ENCODE data around the gene MCC.

MCC gene

DNA sequence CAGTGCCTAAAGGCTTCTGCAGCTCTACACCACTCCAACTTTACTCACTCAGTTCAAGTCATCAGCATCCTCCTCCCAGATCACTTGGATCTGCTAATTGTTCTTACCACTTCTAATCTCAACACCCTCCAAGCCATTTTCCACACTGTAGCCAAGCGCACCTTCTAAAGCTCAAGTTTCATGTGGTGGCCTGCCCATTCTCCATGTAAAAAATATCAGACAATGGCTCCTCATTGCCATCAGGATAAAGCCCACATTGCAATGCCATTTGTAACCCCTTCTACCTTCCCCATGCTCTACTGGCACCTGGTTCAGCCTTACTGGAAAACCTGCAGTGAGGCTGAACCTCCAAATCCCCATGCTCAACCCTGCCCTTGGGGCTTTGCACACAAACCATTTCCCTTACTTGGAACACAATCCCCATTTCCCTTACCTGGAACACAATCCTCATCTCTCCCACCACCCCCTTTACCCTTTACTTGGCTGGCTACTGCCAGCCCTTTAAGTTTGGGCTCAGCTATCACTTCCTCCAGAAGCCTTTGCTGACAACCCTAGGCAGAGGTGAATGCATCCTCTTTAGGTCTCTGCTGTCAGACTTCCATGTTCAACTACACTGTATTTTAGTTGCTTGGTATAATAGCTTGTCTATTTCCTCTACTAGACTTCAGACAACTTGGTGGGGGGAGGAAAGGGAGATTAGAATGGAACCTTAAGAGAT lies 273.5 kb downstream of the MCC start:
- Histone ChIP-seq H3K36me3 (ENCODE audit: control insufficient read depth, insufficient read depth, low read length) (no peaks in the 10 kb centered on the region), H3K4me1 (ENCODE audit: control insufficient read depth, low read depth, low read length) (peaks cover 42% of the 10 kb centered on the region), H3K79me2 (ENCODE audit: control insufficient read depth, insufficient read depth, low read length) (peaks cover 34% of the 10 kb centered on the region), H2BK15ac (replicated peaks; ENCODE audit: low read depth) (no peak overlapping the region), H4K8ac (ENCODE audit: low read depth, low read length) (no peak overlapping the region), H3K27ac (ENCODE audit: low read depth, low read length) (no peak overlapping the region), H3K79me1 (ENCODE audit: low read length) (peaks cover 31% of the 10 kb centered on the region), H3K18ac (ENCODE audit: low read length) (peak overlapping the region; percentile 32), H3K9ac (ENCODE audit: low read length) (no peak overlapping the region), H2AK5ac (ENCODE audit: low read length) (no peak overlapping the region), H3K27me3 (ENCODE audit: insufficient read depth, low read length, poor library complexity) (no peaks in the 10 kb centered on the region), H2BK5ac (ENCODE audit: low read length) (peak overlapping the region; percentile 22), H3K23ac (ENCODE audit: low read length) (no peak overlapping the region), H2BK120ac (ENCODE audit: low read depth, low read length) (no peak overlapping the region), H3K56ac (ENCODE audit: low read length) (no peak overlapping the region), H4K5ac (ENCODE audit: low read length) (no peak overlapping the region), H3K4me3 (ENCODE audit: low read length) (no peak overlapping the region), H3K4ac (ENCODE audit: low read depth, low read length) (no peak overlapping the region), H3K4me2 (ENCODE audit: low read length) (no peak overlapping the region)
- WGBS (ENCODE audit: extremely low coverage, insufficient coverage, low lambda C conversion rate): no CpG with 5 or more reads among the region's 1 CpG
- DNase-seq: peak; percentile 65

- no peak overlapping the region for H2BK15ac ChIP-seq (replicated peaks; ENCODE audit: low read depth)
- no peak overlapping the region for H2BK120ac ChIP-seq (ENCODE audit: low read depth, low read length)
- no peaks in the 10 kb centered on the region for H3K36me3 ChIP-seq (ENCODE audit: control insufficient read depth, insufficient read depth, low read length)
- no peaks in the 10 kb centered on the region for H3K27me3 ChIP-seq (ENCODE audit: insufficient read depth, low read length, poor library complexity)
- H2AK5ac ChIP-seq (ENCODE audit: low read length): peak overlapping the region; percentile 57
- H3K4me3 ChIP-seq (ENCODE audit: low read length): no peak overlapping the region
- peak overlapping the region; percentile 63 for H3K56ac ChIP-seq (ENCODE audit: low read length)
- H3K23ac ChIP-seq (ENCODE audit: low read length): no peak overlapping the region
- peaks cover 40% of the 10 kb centered on the region for H3K4me1 ChIP-seq (ENCODE audit: control insufficient read depth, low read depth, low read length)
- no CpG with 5 or more reads among the region's 14 CpGs for WGBS (ENCODE audit: extremely low coverage, insufficient coverage, low lambda C conversion rate)
- no peak overlapping the region for H3K4me2 ChIP-seq (ENCODE audit: low read length)
- no peak overlapping the region for H3K27ac ChIP-seq (ENCODE audit: low read depth, low read length)
- peaks cover 37% of the 10 kb centered on the region for H3K79me2 ChIP-seq (ENCODE audit: control insufficient read depth, insufficient read depth, low read length)
- no peak for DNase-seq
- no peak overlapping the region for H4K5ac ChIP-seq (ENCODE audit: low read length)
- H3K4ac ChIP-seq (ENCODE audit: low read depth, low read length): no peak overlapping the region
- peak overlapping the region; percentile 45 for H2BK5ac ChIP-seq (ENCODE audit: low read length)
- H3K18ac ChIP-seq (ENCODE audit: low read length): peak overlapping the region; percentile 14
- no peak overlapping the region for H3K9ac ChIP-seq (ENCODE audit: low read length)
- H3K79me1 ChIP-seq (ENCODE audit: low read length): peaks cover 28% of the 10 kb centered on the region
- H4K8ac ChIP-seq (ENCODE audit: low read depth, low read length): no peak overlapping the region
Measured at GRCh38 chr5:113213551-113214425, 274.5 kb downstream of the MCC start.

- H3K56ac ChIP-seq (ENCODE audit: low read length): no peak overlapping the region
- peaks cover 39% of the 10 kb centered on the region for H3K79me2 ChIP-seq (ENCODE audit: control insufficient read depth, insufficient read depth, low read length)
- H3K4me3 ChIP-seq (ENCODE audit: low read length): no peak overlapping the region
- no peak overlapping the region for H2BK5ac ChIP-seq (ENCODE audit: low read length)
- peaks cover 40% of the 10 kb centered on the region for H3K4me1 ChIP-seq (ENCODE audit: control insufficient read depth, low read depth, low read length)
- H3K79me1 ChIP-seq (ENCODE audit: low read length): peaks cover 25% of the 10 kb centered on the region
- no peaks in the 10 kb centered on the region for H3K27me3 ChIP-seq (ENCODE audit: insufficient read depth, low read length, poor library complexity)
- no peak overlapping the region for H3K23ac ChIP-seq (ENCODE audit: low read length)
- H3K4me2 ChIP-seq (ENCODE audit: low read length): no peak overlapping the region
- no peak overlapping the region for H2BK120ac ChIP-seq (ENCODE audit: low read depth, low read length)
- H4K8ac ChIP-seq (ENCODE audit: low read depth, low read length): no peak overlapping the region
- no peak overlapping the region for H3K4ac ChIP-seq (ENCODE audit: low read depth, low read length)
- H3K27ac ChIP-seq (ENCODE audit: low read depth, low read length): no peak overlapping the region
- no peak overlapping the region for H3K9ac ChIP-seq (ENCODE audit: low read length)
- no peaks in the 10 kb centered on the region for H3K36me3 ChIP-seq (ENCODE audit: control insufficient read depth, insufficient read depth, low read length)
- no peak for DNase-seq
- H2AK5ac ChIP-seq (ENCODE audit: low read length): no peak overlapping the region
- WGBS (ENCODE audit: extremely low coverage, insufficient coverage, low lambda C conversion rate): no CpG with 5 or more reads among the region's 5 CpGs
- no peak overlapping the region for H4K5ac ChIP-seq (ENCODE audit: low read length)
- H3K18ac ChIP-seq (ENCODE audit: low read length): no peak overlapping the region
- no peak overlapping the region for H2BK15ac ChIP-seq (replicated peaks; ENCODE audit: low read depth)
Measured at GRCh38 chr5:113212244-113212920, 275.9 kb downstream of the MCC start.

DNA sequence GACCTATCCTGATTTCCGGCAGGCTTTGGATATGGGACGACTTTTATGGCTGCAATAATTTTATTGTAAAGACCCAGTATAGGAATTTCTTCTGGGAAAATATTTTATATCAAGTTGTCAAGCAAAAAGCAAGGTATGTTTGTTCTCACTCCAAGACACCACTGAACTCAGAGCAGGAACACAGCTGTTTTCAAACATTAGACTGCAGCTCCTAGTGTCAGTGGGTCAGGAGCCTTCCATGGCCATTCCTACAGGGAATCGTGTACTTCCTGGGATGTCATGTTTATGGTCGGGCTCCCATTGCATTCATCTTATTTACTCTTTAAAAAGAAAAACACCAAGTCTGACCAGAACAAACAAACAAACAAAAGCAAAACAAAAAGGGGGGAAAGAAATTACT lies 278.8 kb downstream of the MCC start:
- Histone ChIP-seq H3K18ac (ENCODE audit: low read length) (no peak overlapping the region), H2BK120ac (ENCODE audit: low read depth, low read length) (no peak overlapping the region), H3K79me2 (ENCODE audit: control insufficient read depth, insufficient read depth, low read length) (peaks cover 47% of the 10 kb centered on the region), H3K4me1 (ENCODE audit: control insufficient read depth, low read depth, low read length) (peaks cover 40% of the 10 kb centered on the region), H3K56ac (ENCODE audit: low read length) (no peak overlapping the region), H2AK5ac (ENCODE audit: low read length) (no peak overlapping the region), H3K36me3 (ENCODE audit: control insufficient read depth, insufficient read depth, low read length) (no peaks in the 10 kb centered on the region), H2BK15ac (replicated peaks; ENCODE audit: low read depth) (no peak overlapping the region), H3K4me2 (ENCODE audit: low read length) (no peak overlapping the region), H3K27ac (ENCODE audit: low read depth, low read length) (no peak overlapping the region), H3K79me1 (ENCODE audit: low read length) (peaks cover 16% of the 10 kb centered on the region), H3K4ac (ENCODE audit: low read depth, low read length) (no peak overlapping the region), H3K4me3 (ENCODE audit: low read length) (no peak overlapping the region), H3K23ac (ENCODE audit: low read length) (no peak overlapping the region), H2BK5ac (ENCODE audit: low read length) (no peak overlapping the region), H4K5ac (ENCODE audit: low read length) (no peak overlapping the region), H3K9ac (ENCODE audit: low read length) (no peak overlapping the region), H4K8ac (ENCODE audit: low read depth, low read length) (no peak overlapping the region), H3K27me3 (ENCODE audit: insufficient read depth, low read length, poor library complexity) (no peaks in the 10 kb centered on the region)
- no CpG with 5 or more reads among the region's 4 CpGs for WGBS (ENCODE audit: extremely low coverage, insufficient coverage, low lambda C conversion rate)
- DNase-seq: no peak

DNA sequence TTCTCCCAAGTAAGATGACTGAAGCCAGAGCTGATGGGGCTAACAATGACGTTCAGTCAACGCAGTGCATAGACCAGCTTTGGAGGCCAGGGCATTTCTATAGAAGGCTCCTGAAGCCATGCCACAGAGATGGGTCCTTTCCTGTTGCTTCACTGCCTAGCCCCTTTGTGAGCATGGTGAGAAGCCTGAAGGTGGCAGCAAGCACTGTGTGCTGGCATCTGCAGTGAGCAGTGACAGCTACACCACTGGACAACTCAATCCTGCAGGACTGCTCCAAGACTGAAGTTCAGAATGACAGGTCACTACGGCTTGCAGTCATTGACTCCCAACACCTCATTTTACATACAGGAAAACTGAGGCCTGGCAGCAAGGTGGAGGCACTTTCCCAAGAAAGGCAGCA lies 282.4 kb downstream of the MCC start:
- WGBS (ENCODE audit: extremely low coverage, insufficient coverage, low lambda C conversion rate): no CpG with 5 or more reads among the region's 3 CpGs

More for the DNA sequence above, 282.4 kb downstream of the MCC start:
- Histone ChIP-seq H3K4me1 (ENCODE audit: control insufficient read depth, low read depth, low read length) (peaks cover 34% of the 10 kb centered on the region), H3K9ac (ENCODE audit: low read length) (no peak overlapping the region), H4K8ac (ENCODE audit: low read depth, low read length) (no peak overlapping the region), H3K4ac (ENCODE audit: low read depth, low read length) (peak overlapping the region; percentile 41), H3K27ac (ENCODE audit: low read depth, low read length) (no peak overlapping the region), H3K79me1 (ENCODE audit: low read length) (peaks cover 11% of the 10 kb centered on the region), H3K4me3 (ENCODE audit: low read length) (no peak overlapping the region), H3K27me3 (ENCODE audit: insufficient read depth, low read length, poor library complexity) (no peaks in the 10 kb centered on the region), H3K4me2 (ENCODE audit: low read length) (no peak overlapping the region), H3K56ac (ENCODE audit: low read length) (peak overlapping the region; percentile 40), H3K18ac (ENCODE audit: low read length) (no peak overlapping the region), H2AK5ac (ENCODE audit: low read length) (no peak overlapping the region), H2BK15ac (replicated peaks; ENCODE audit: low read depth) (no peak overlapping the region), H4K5ac (ENCODE audit: low read length) (no peak overlapping the region), H3K79me2 (ENCODE audit: control insufficient read depth, insufficient read depth, low read length) (peaks cover 47% of the 10 kb centered on the region), H3K36me3 (ENCODE audit: control insufficient read depth, insufficient read depth, low read length) (no peaks in the 10 kb centered on the region), H2BK120ac (ENCODE audit: low read depth, low read length) (no peak overlapping the region), H2BK5ac (ENCODE audit: low read length) (peak overlapping the region; percentile 12), H3K23ac (ENCODE audit: low read length) (no peak overlapping the region)
- DNase-seq: peak; percentile 54

Measured in mesendoderm (in vitro differentiated cells).